IMR-90 (cell line): ENCODE results near the gene GOT2.

Source experiments
- NFE2L2 ChIP-seq: fragments of 150-350 bp; IDR thresholded peaks from 2 replicates; pipeline ENCODE4 v1.6.1; 2016; ENCODE audit warnings: low read depth, mild to moderate bottlenecking, low read length
- RAD21 ChIP-seq: IDR thresholded peaks from 2 replicates; pipeline ENCODE4 v1.6.1; 2012; ENCODE audit warnings: low read length, improper control_type of control experiment
- RCOR1 ChIP-seq: IDR thresholded peaks from 2 replicates; pipeline ENCODE4 v1.6.1; 2012; ENCODE audit warnings: mild to moderate bottlenecking, low read length, improper control_type of control experiment; ENCODE audit not compliant: insufficient replicate concordance
- TF ChIP-seq, protein P1 (sequence below): conservative IDR thresholded peaks from 2 replicates; pipeline ENCODE4 v1.5.1; 2012; ENCODE audit warnings: mild to moderate bottlenecking, low read depth, low read length, improper control_type of control experiment

DNA sequence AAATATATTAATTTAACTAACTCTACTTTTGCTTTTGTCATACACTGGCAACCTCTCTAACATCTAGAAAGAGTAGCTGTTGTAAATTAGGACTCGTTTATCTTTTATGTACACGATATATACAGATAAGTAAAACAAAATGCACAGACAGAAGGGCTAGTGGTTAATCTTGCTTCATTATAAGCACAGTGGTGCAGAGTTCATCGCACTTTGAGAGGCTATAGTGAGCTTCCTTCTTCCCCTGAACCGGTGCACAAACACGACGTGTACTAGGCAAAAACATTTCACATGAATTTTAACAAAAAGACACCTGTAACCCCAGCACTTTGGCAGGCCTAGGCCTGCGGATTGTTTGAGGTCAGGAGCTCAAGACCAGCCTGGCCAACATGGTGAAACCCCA lies 10.4 kb upstream of the GOT2 start:
- TF ChIP-seq NFE2L2: no peak
- TF ChIP-seq RCOR1: no peak
- no peak for TF ChIP-seq RAD21
- TF ChIP-seq, protein P1, sequence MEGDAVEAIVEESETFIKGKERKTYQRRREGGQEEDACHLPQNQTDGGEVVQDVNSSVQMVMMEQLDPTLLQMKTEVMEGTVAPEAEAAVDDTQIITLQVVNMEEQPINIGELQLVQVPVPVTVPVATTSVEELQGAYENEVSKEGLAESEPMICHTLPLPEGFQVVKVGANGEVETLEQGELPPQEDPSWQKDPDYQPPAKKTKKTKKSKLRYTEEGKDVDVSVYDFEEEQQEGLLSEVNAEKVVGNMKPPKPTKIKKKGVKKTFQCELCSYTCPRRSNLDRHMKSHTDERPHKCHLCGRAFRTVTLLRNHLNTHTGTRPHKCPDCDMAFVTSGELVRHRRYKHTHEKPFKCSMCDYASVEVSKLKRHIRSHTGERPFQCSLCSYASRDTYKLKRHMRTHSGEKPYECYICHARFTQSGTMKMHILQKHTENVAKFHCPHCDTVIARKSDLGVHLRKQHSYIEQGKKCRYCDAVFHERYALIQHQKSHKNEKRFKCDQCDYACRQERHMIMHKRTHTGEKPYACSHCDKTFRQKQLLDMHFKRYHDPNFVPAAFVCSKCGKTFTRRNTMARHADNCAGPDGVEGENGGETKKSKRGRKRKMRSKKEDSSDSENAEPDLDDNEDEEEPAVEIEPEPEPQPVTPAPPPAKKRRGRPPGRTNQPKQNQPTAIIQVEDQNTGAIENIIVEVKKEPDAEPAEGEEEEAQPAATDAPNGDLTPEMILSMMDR: no peak
